Inflammatory macrophage (primary cell): ENCODE results near the gene ANO2.

ENCODE experiments used
- DNase-seq, 2 donors: peaks; one replicate each; pipeline ENCODE4 v3.0.0-alpha.2; 2020 to 2022

The ANO2 gene

DNA sequence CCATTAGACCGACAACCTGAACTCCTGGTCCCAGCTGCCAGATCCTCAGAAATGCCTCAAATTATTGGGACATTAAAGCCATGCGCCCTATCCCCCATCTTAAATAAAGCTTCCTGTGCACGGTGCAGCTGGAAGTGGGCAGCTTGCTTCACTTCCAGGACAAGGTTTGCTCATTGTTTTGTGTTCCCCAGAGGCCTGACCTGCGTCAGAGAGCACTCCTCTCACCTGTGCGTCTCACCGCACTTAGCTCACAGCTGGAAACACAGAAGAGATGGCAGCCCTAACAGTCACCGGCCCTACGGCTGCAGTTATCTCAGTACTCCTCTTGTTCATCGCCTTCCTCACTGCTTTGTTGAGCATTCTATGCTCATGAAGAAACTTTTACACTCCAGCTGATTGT, 135.5 kb downstream of the ANO2 start:
- DNase-seq, result no peak

GRCh38 chr12:5808981-5809380, 136.1 kb downstream of the ANO2 start:
- DNase-seq, result no peak

GRCh38 chr12:5807514-5808219, 137.4 kb downstream of the ANO2 start:
- DNase-seq, result no peak

- DNase-seq, result no peak
Measured at GRCh38 chr12:5807090-5807414, 138.0 kb downstream of the ANO2 start.

DNA sequence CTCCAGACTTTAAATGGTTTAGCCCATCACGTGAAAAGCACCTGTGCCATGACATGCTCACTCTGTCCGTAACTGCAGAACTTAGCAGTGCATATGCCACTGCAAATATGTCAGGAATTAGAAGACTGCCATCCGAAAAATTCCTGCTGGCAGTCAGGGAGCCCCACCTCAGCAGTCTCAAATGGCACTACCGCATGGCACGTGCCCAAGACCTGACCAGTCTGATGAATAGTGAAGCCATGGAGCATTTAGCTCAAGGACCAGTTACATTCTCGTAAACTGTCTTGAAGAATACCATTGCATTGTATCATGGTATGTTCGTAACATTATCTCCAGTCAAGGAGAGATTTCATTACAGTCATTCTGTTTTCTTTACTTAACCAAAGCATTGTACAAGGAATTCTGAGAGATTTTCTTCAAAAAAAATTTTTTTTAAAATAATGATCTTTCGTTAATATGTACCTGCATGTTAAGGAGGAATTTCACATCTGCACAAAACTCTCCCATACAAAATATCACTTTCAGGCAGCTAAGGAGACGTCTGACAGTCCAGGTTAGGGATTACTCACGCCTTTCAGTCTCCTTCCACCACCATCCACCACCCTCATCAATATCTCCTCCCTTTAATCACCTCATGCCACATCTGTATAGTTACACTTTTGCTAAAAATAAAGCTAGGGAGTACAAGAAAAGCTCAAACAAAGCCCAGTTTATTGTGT, 138.5 kb downstream of the ANO2 start:
- DNase-seq, result no peak

DNA sequence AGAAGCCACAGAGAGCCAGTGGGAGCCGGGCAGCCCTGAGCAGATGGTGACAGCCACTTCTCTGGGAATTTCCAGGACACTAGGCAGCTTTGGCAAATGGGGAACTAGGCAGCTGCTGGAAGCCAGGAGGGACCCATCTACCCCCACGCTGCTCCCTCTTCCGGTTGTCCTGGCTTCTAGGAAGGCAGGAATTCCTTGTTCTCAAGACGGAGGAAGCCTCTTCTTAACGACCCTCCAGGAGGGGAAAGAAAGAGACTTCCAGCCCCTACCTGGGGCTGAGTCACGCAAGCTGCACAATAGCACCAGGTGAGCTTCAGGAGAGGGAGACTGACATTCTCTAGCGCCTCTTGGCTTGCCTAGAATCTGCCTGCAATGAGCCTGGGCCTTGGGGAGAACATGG, 141.5 kb downstream of the ANO2 start:
- DNase-seq, result no peak

DNA sequence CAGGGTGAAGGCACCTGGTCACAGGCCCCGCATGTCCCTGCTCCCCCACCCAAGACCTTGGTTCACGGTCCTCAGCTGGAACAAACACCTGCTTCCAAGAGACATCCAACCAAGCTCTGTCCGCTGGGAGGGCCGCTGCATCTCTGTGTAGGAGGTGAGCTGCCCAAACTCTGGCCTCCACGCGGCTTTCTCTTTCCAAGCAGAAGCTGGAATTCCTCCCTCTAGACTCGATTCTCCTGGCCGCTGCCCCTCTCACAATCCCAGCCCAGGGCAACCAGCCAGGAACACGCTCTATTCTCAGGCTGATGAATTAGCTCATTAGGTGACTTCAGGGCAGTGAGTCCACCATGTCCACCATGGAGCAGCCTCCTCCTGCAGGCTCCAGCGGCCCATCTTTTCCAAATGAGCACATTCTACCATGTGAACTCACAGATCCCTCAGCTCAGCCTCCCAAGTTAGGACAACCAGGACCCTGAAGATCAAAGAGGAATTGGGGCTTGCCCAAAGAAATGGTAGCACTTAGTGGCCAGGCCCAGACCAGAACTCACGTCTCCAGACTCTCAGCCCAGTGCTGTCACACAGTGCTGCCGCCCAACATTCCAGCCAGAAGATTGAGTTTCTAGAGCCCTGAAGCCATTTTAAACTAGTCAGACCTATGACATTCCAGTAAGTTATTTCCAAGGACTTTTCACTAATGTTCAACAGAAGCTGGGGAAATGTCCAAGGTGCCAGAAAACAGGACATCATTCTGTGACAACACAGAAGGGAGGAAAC, 146.6 kb downstream of the ANO2 start:
- no peak for DNase-seq

- DNase-seq, result no peak
Measured at GRCh38 chr12:5797661-5798060, 147.4 kb downstream of the ANO2 start.

- DNase-seq, result no peak
Measured at GRCh38 chr12:5796959-5797225, 148.2 kb downstream of the ANO2 start.

DNA sequence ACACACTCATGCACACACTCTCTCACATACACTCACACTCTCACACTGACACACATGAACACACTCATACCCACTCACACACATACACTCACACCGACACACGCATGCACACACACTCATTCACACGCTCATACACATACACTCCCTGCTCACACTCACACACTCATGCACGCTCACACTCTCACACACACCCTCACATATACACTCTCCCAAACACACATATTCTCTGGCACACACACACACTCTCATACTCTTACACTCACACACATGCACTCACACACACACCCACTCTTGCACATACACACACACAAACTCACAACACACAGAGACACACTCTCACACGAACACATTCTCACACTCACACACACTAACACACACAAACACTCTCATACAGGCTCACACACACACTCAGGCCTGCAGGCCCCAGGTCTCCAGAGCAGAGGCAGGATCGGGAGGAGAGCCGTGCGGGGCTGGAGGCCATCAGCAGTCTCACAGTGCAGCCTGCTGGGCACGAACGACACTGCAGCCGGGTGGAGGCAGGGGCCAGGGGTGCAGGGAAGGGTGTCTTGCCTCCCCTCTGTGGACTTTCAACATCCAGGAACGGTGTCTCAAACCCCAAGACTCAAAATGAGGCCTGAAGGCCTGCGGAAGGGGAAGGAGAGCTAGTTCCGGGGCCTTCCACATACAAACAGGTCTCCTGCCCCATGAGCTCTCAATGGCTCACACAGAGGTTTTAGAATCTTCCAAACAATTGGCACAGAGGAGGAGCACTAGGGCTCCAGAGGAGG, 148.7 kb downstream of the ANO2 start:
- no peak for DNase-seq

DNA sequence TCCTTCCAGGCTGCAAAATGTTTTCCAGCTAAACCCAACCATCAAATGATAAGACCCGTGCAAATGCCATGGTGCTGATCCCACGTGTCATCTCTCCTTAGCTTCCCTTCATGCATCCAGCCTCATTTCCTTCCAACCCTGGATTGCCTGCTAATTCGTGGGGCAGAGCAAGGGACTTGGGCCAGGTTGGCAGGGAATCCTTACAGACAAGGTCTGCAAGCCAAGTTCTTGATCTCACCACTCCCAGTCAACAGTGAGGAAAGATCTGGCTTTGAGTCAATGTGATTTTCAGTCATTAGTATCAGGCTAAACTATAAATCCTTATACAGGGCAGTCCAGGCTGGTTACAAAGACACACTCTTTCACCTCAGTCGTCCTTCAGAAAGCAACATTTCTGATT, 150.9 kb downstream of the ANO2 start:
- no peak for DNase-seq

DNA sequence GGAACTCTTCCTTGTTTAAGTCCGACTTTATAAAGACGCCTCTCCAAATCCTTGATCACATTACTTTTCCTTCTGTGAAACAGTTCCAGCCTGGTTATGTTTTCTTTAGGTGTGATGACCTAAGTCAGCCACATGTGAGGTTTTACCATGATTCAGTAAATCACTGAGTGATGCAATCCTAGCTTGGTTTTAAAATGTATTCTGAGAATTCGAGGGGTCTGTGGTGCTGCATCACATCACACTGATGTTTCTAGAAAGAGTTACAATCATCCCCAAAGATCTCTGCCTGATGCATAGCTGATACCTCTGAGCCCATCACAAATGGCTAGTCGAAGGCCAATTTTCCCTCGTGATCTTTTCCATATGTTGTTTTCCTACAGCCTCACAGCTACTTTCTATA, 152.7 kb downstream of the ANO2 start:
- DNase-seq, result no peak

DNA sequence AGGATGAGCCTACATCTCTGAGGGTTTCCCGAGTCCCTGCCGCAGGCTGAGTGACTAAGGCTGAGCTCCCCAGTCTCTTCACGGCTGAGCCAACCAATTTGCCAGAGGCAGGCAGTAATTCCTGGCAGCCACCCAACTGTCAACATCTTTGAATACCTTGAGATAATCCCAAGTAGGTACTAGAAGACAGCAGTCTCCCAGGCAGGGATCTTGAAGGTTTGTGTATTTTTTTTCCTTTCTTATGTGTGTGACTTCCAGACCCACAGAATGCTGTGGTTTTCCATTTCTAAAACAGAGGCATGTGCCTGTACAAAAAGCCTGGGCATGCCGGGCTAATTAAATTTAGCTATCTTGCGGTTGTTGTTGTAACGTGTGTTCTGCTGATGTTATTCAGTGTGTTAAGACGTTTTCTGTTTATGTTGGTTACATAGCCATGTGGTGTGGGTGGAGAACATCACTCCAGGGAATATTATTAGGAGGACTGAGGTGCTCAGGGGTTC, 155.5 kb downstream of the ANO2 start:
- DNase-seq, result no peak

- no peak for DNase-seq
Measured at GRCh38 chr12:5787828-5788227, 157.2 kb downstream of the ANO2 start.

DNA sequence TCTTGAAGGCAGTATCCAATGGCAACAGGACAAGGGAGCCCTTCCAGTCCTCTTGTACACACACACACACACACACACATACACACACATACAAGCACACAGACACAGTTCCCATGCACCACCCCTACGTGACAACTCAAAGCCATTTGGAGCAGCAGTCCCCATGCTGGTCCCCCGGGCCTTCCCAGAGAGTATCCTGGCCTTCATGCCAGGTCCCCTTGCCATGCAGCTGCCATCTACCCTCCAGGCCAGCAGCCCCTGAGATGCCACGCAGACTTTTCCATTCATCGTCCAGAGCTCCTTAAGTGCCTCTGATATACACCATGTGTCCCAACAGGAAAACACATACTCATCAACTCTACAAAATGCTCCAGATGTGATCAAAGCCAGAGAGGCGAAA, 159.5 kb downstream of the ANO2 start:
- no peak for DNase-seq

DNA sequence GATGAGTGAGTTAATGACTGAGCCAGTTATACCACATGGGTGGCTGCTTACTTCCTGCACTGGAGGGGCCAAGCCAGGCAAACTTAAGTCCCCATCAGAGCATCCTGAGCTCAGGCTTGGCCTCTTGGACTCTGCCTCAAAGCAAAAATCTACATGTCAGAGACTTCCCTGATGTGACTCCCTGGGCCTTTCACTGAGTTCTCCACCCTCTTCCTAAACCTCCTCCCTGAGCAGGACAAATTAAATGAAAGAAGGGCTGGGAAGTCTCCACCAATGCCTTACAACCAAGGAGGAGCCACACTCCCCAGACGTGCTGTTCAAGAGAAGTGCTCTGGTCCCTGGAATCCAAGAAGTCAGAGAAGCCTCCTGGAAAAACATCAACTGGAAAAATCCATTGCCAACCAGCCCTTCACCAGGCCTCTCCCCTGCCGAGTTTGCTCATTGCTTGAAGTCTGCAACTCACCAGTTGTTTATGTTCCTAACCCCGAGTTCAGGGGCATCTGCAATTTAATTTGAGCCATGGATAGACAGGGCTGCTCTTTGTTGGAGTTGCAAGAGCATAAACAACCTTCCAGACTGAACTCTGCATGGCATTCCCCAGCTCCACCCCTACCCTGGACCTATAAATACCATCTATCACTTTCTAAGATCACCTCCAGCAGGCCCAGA, 160.5 kb downstream of the ANO2 start:
- no peak for DNase-seq

DNA sequence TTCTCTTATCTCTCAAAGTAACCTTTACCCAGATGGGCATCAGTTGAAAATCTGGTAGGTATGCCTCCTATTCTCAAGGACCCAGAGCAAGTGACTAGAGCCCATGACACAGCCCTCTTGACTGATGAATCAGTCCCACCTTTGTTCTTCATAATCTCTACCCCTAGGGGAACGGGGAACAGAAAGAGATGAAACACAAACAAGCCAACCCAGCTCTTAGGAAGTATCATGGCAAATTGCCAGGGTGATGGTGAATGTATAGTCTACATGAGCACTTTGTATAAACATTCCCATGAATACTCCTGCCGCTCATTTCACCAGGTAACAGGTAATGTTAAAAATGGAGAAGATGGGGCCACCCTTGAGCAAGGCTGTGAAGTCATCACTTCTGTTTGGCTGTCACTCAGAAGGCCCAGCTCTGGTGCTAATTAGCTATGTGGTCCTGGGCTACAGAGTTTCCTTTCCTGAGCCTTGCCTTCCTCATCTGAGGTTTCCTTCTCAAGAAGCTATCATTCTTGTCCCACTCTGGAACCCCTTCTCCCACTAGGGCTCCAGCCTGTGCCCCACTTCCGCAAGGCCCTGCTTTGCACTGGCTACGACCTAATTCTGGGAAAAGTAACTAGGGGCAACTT, 161.7 kb downstream of the ANO2 start:
- DNase-seq, result no peak

- no peak for DNase-seq
Measured at GRCh38 chr12:5780536-5780935, 164.5 kb downstream of the ANO2 start.

- DNase-seq, result no peak
Measured at GRCh38 chr12:5779401-5779800, 165.7 kb downstream of the ANO2 start.

GRCh38 chr12:5778821-5779220, 166.2 kb downstream of the ANO2 start:
- DNase-seq, result no peak

DNA sequence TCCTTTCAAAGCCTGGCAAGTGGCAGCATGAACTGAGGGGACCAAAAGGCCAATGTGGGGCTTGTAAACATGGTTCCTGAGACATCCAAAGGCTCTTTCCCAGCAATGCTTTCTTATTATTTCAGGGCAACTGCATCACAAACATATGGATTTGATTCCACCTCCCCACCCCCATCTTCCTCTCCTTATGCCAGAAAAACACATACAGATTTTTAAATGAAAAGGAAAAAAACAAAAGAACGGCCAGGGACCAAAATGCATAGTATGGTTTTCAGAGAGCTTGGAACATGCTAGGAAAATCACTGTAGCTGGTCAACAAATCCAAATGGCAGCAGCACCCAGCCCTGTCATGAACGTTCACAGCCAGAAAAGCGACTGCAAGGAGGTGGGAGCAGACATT, 167.6 kb downstream of the ANO2 start:
- DNase-seq, result no peak

DNA sequence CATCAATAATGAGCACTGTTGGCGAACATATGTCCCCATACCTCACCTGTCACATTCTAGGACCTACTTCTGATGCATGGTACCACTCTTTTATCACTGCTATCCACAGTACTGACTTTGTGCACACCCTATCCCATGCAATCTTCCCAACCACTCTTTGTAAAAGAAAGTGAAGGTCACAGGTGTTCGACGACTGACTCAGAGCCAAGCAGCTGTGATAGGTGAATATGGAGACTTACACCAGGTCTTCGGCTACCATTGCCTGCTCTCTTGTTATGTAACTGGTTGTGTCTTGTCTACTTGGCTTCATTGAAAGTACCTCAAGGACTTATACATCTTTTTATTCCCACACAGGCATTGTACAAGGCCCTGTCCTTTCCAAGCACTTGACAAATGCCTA, 169.0 kb downstream of the ANO2 start:
- DNase-seq, result no peak
